IMR-90 (cell line): Measurements from ENCODE around the gene PHAF1. TPM values are rescaled to one million over a fixed set of nuclear protein-coding genes. Genes with fewer than 3 reads are reported as not detected.

ENCODE experiments used
- ATAC-seq: fragments of 200-7000 bp; cut with Tn5 transposase; 2 replicates; pipeline ENCODE4 v1.9.1; 2020; ENCODE audit warnings: low read depth, mild to moderate bottlenecking, moderate library complexity
- BruUV-seq: library from RNA; stranded (reverse); fragments of 400-500 nt; replicated peaks from 2 replicates; lab custom pipeline; 2021; lab: Mats Ljungman, UMichigan
- CTCF ChIA-PET: fragments of 300-600 bp; formaldehyde crosslinking; extraction: SDS; loops from one replicate; lab custom pipeline; 2021; ENCODE audit warnings: antibody characterized with exemption; lab: Yijun Ruan, JAX
- POLR2A ChIA-PET: fragments of 300-600 bp; sonication (Branson Sonifier 250); formaldehyde crosslinking; loops from one replicate; lab custom pipeline; 2022; ENCODE audit warnings: antibody characterized with exemption; ENCODE audit not compliant: unreplicated experiment; lab: Charles Lee
- DNase-seq: peaks from one replicate; pipeline ENCODE4 v3.0.0; 2013
- H2AFZ ChIP-seq: replicated peaks from 2 replicates; pipeline ENCODE3; 2013; ENCODE audit warnings: low read length, mild to moderate bottlenecking; ENCODE audit not compliant: poor library complexity
- H2AK5ac ChIP-seq: 2 replicates; pipeline ENCODE4 v1.6.1; 2013; ENCODE audit warnings: low read depth, low read length, inconsistent platforms
- H2AK9ac ChIP-seq: replicated peaks from 2 replicates; pipeline ENCODE3; 2013; ENCODE audit warnings: mild to moderate bottlenecking, low read depth, low read length, moderate library complexity; ENCODE audit not compliant: poor library complexity
- H2BK120ac ChIP-seq: 2 replicates; pipeline ENCODE4 v1.6.1; 2013; ENCODE audit warnings: low read depth, low read length, inconsistent platforms
- H2BK15ac ChIP-seq: 3 replicates; pipeline ENCODE4 v1.6.1; 2013; ENCODE audit warnings: low read depth, low read length, inconsistent platforms
- H2BK20ac ChIP-seq: 2 replicates; pipeline ENCODE4 v1.6.1; 2013; ENCODE audit warnings: low read depth, mild to moderate bottlenecking, inconsistent platforms, low read length, moderate library complexity
- H2BK5ac ChIP-seq: 2 replicates; pipeline ENCODE4 v1.6.1; 2013; ENCODE audit warnings: mild to moderate bottlenecking, low read depth, low read length, inconsistent platforms; ENCODE audit not compliant: poor library complexity, severe bottlenecking
- H3K14ac ChIP-seq: replicated peaks from 2 replicates; pipeline ENCODE4 v1.6.1; 2013; ENCODE audit warnings: low read depth, low read length, inconsistent platforms
- H3K18ac ChIP-seq: 2 replicates; pipeline ENCODE4 v1.6.1; 2013; ENCODE audit warnings: low read depth, low read length, control low read depth
- H3K23ac ChIP-seq: 2 replicates; pipeline ENCODE4 v1.6.1; 2013; ENCODE audit warnings: low read depth, low read length, inconsistent platforms
- H3K27ac ChIP-seq: 2 replicates; pipeline ENCODE4 v1.5.1; 2013; ENCODE audit warnings: mild to moderate bottlenecking, control low read depth, low read length; ENCODE audit not compliant: insufficient read depth
- H3K27me3 ChIP-seq: 2 replicates; pipeline ENCODE4 v1.6.1; 2013; ENCODE audit warnings: low read length; ENCODE audit not compliant: control insufficient read depth, insufficient read depth
- H3K36me3 ChIP-seq: 2 replicates; pipeline ENCODE4 v1.6.1; 2013; ENCODE audit warnings: low read length, mixed read lengths; ENCODE audit not compliant: control insufficient read depth, insufficient read depth
- H3K4ac ChIP-seq: 2 replicates; pipeline ENCODE4 v1.6.1; 2013; ENCODE audit warnings: low read depth, low read length, inconsistent platforms
- H3K4me1 ChIP-seq: 2 replicates; pipeline ENCODE4 v1.6.1; 2013; ENCODE audit warnings: low read length, mixed read lengths; ENCODE audit not compliant: control insufficient read depth, insufficient read depth
- H3K4me2 ChIP-seq: 2 replicates; pipeline ENCODE4 v1.6.1; 2013; ENCODE audit warnings: low read depth, mild to moderate bottlenecking, control low read depth, low read length, moderate library complexity
- H3K4me3 ChIP-seq: 2 replicates; pipeline ENCODE4 v1.5.1; 2013; ENCODE audit warnings: low read depth, mild to moderate bottlenecking, control low read depth, low read length, moderate library complexity; ENCODE audit not compliant: insufficient read depth
- H3K56ac ChIP-seq: 2 replicates; pipeline ENCODE4 v1.6.1; 2013; ENCODE audit warnings: low read length, inconsistent platforms; ENCODE audit not compliant: insufficient read depth; ENCODE audit errors: extremely low read depth
- H3K79me1 ChIP-seq, 2 experiments: 2 replicates each; pipeline ENCODE4 v1.6.1; 2013; ENCODE audit warnings: low read length in 2 of 2, inconsistent platforms in 1 of 2, low read depth in 1 of 2
- H3K9ac ChIP-seq: 2 replicates; pipeline ENCODE4 v1.6.1; 2013; ENCODE audit warnings: low read depth, low read length, control low read depth
- H3K9me1 ChIP-seq: 2 replicates; pipeline ENCODE4 v1.6.1; 2013; ENCODE audit warnings: low read length, inconsistent platforms; ENCODE audit not compliant: insufficient read depth
- H3K9me3 ChIP-seq: 2 replicates; pipeline ENCODE4 v1.6.1; 2013; ENCODE audit warnings: low read length; ENCODE audit not compliant: control insufficient read depth, insufficient read depth
- H4K20me1 ChIP-seq: 2 replicates; pipeline ENCODE4 v1.6.1; 2013; ENCODE audit warnings: low read length, inconsistent platforms; ENCODE audit not compliant: insufficient read depth
- H4K5ac ChIP-seq: 2 replicates; pipeline ENCODE4 v1.6.1; 2013; ENCODE audit warnings: mild to moderate bottlenecking, low read depth, low read length, control low read depth
- H4K8ac ChIP-seq, 2 experiments: 2 replicates each; pipeline ENCODE4 v1.6.1; 2013; ENCODE audit warnings: low read depth in 2 of 2, low read length in 2 of 2, control low read depth in 1 of 2, inconsistent platforms in 1 of 2
- H4K91ac ChIP-seq: 2 replicates; pipeline ENCODE4 v1.6.1; 2013; ENCODE audit warnings: low read depth, low read length, inconsistent platforms; ENCODE audit not compliant: insufficient read depth
- BHLHE40 ChIP-seq: fragments of 150-350 bp; IDR thresholded peaks from 2 replicates; pipeline ENCODE4 v1.6.1; 2016; ENCODE audit warnings: mild to moderate bottlenecking, low read depth, low read length
- CEBPB ChIP-seq: IDR thresholded peaks from 2 replicates; pipeline ENCODE4 v1.6.1; 2012; ENCODE audit warnings: low read depth, low read length, improper control_type of control experiment
- CHD1 ChIP-seq: IDR thresholded peaks from 2 replicates; pipeline ENCODE4 v1.6.1; 2012; ENCODE audit warnings: low read depth, low read length, improper control_type of control experiment
- CTCF ChIP-seq: conservative IDR thresholded peaks from 2 replicates; pipeline ENCODE4 v1.5.1; 2012; ENCODE audit warnings: mild to moderate bottlenecking, low read depth, low read length, improper control_type of control experiment
- ELK1 ChIP-seq: fragments of 150-350 bp; IDR thresholded peaks from 2 replicates; pipeline ENCODE4 v1.6.1; 2016; ENCODE audit warnings: low read depth, mild to moderate bottlenecking, low read length, moderate library complexity, borderline replicate concordance
- FOS ChIP-seq: fragments of 150-350 bp; IDR thresholded peaks from 2 replicates; pipeline ENCODE4 v1.6.1; 2016; ENCODE audit warnings: low read depth, low read length
- MAFK ChIP-seq: IDR thresholded peaks from 2 replicates; pipeline ENCODE4 v1.6.1; 2012; ENCODE audit warnings: low read depth, low read length, improper control_type of control experiment
- MAZ ChIP-seq: IDR thresholded peaks from 2 replicates; pipeline ENCODE4 v1.6.1; 2012; ENCODE audit warnings: low read depth, mild to moderate bottlenecking, low read length, improper control_type of control experiment, moderate library complexity, borderline replicate concordance
- MXI1 ChIP-seq: IDR thresholded peaks from 2 replicates; pipeline ENCODE4 v1.6.1; 2012; ENCODE audit warnings: low read depth, mild to moderate bottlenecking, low read length, moderate library complexity, borderline replicate concordance
- NFE2L2 ChIP-seq: fragments of 150-350 bp; IDR thresholded peaks from 2 replicates; pipeline ENCODE4 v1.6.1; 2016; ENCODE audit warnings: low read depth, mild to moderate bottlenecking, low read length
- POLR2A ChIP-seq: IDR thresholded peaks from 2 replicates; pipeline ENCODE4 v1.6.1; 2012; ENCODE audit warnings: mild to moderate bottlenecking, low read depth, low read length
- RAD21 ChIP-seq: IDR thresholded peaks from 2 replicates; pipeline ENCODE4 v1.6.1; 2012; ENCODE audit warnings: low read length, improper control_type of control experiment
- RCOR1 ChIP-seq: IDR thresholded peaks from 2 replicates; pipeline ENCODE4 v1.6.1; 2012; ENCODE audit warnings: mild to moderate bottlenecking, low read length, improper control_type of control experiment; ENCODE audit not compliant: insufficient replicate concordance
- RFX5 ChIP-seq: IDR thresholded peaks from 2 replicates; pipeline ENCODE4 v1.8.0; 2012; ENCODE audit warnings: low read depth, mild to moderate bottlenecking, low read length, moderate library complexity
- SMC3 ChIP-seq: fragments of 150-350 bp; IDR thresholded peaks from 2 replicates; pipeline ENCODE4 v1.6.1; 2016; ENCODE audit warnings: low read depth, mild to moderate bottlenecking, antibody characterized with exemption, low read length, moderate library complexity
- USF2 ChIP-seq: fragments of 150-350 bp; IDR thresholded peaks from 2 replicates; pipeline ENCODE4 v1.6.1; 2017; ENCODE audit warnings: mild to moderate bottlenecking, antibody characterized with exemption, low read length, low read depth
- WGBS, 2 experiments: methylation state at CpG; one replicate each; pipeline versions ENCODE4 v1.1.5 to v1.1.7; 2013; ENCODE audit warnings: missing lambda C conversion rate in 2 of 2; ENCODE audit not compliant: insufficient read length in 1 of 2; ENCODE audit errors: extremely low coverage in 2 of 2; 5-methylcytosine and 5-hydroxymethylcytosine counted together
- dilution Hi-C: fragments of 300-500 bp; cut with HindIII; formaldehyde crosslinking; loops from one replicate; pipeline ENCODE4 v1.14.3; 2018; ENCODE audit warnings: low sequenced_read_pairs; ENCODE audit not compliant: unreplicated experiment
- in situ Hi-C: fragments of 300-500 bp; cut with MboI; formaldehyde crosslinking; loops from 3 replicates; pipeline ENCODE4 v1.14.3; 2019; ENCODE audit warnings: low sequenced_read_pairs, inconsistent platforms, mixed read lengths
- intact Hi-C: fragments of 100-400 bp; cut with micrococcal nuclease; formaldehyde crosslinking; loops from 2 replicates; pipeline ENCODE4 v1.10.0; 2022
- polyA plus RNA-seq, 3 experiments: library from polyadenylated mRNA; depleted of rRNA; stranded (reverse); fragments of >200 nt; gene quantifications; 2 replicates each; pipeline ENCODE4 v1.2.3, GENCODE V29; 2012; ENCODE audit warnings: low replicate concordance in 1 of 3
- total RNA-seq: library from RNA; depleted of rRNA; stranded (reverse); fragments of >200 nt; gene quantifications from 2 replicates; pipeline ENCODE4 v1.2.3, GENCODE V29; 2012

The PHAF1 gene
- total and polyA plus RNA-seq, 2 of the 4 experiments (the other 2 are of a cell fraction): 14.0 to 19.8 TPM

GRCh38 chr16:67163999-67164558 lies 54.3 kb downstream of the PHAF1 start:
- intact Hi-C loops (no loop called here), dilution Hi-C loops (no loop called here), in situ Hi-C loops (no loop called here)
- BruUV-seq: no TSS peak
- no peak overlapping the region for H2BK120ac ChIP-seq
- H3K9me1 ChIP-seq: 0 out of 2 replicates have a peak, but pooled peaks cover 2% of the 10 kb centered on the region
- H3K9me3 ChIP-seq: no peaks in the 10 kb centered on the region
- no peak overlapping the region for H3K4ac ChIP-seq
- peaks cover 3% of the 10 kb centered on the region; the same call in 1 of the 2 replicates for H3K36me3 ChIP-seq
- no peak overlapping the region for H4K8ac ChIP-seq
- H2BK5ac ChIP-seq: no peak overlapping the region
- no peak overlapping the region for H2BK15ac ChIP-seq
- H3K14ac ChIP-seq: no peak overlapping the region
- no peak overlapping the region for H3K4me3 ChIP-seq
- no peak overlapping the region for H4K91ac ChIP-seq
- peaks cover 24% of the 10 kb centered on the region; the same call in 1 of the 2 replicates for H3K27me3 ChIP-seq
- ATAC-seq (peak; percentile 3; the same call in 1 of the 2 replicates), DNase-seq (no peak)
- H3K4me2 ChIP-seq: peak overlapping the region; percentile 9; the same call in 1 of the 2 replicates
- TF ChIP-seq MAFK (no peak), CHD1 (no peak), RFX5 (no peak), RAD21 (no peak), POLR2A (no peak), ELK1 (no peak), CTCF (no peak), USF2 (no peak), FOS (no peak), BHLHE40 (no peak), CEBPB (no peak), NFE2L2 (no peak), MAZ (no peak), RCOR1 (no peak), SMC3 (no peak), MXI1 (no peak)
- no peak overlapping the region for H3K23ac ChIP-seq
- no peak overlapping the region for H2AK5ac ChIP-seq
- no peak overlapping the region for H3K18ac ChIP-seq
- WGBS, 2 experiments: 13% methylated on average over 14 of the region's 34 CpGs; no CpG with 5 or more reads in 1 of the 2 experiments
- no peak overlapping the region for H3K9ac ChIP-seq
- H3K56ac ChIP-seq: no peak overlapping the region
- H2BK20ac ChIP-seq: no peak overlapping the region
- H2AFZ ChIP-seq: peak overlapping the region; percentile 83
- peak overlapping the region; percentile 11 for H2AK9ac ChIP-seq
- no peaks in the 10 kb centered on the region for H4K20me1 ChIP-seq
- H3K79me1 ChIP-seq: peaks cover 0 to 19% of the 10 kb centered on the region in 2 experiments; a peak in 2 of 4 replicates
- no peak overlapping the region for H3K27ac ChIP-seq
- H3K4me1 ChIP-seq: peaks cover 19% of the 10 kb centered on the region
- H4K5ac ChIP-seq: no peak overlapping the region; the same call in 1 of the 2 replicates
- CTCF ChIA-PET: interaction anchor here (0.9 kb wide), 1 partner anchor 9 kb away, joined by 3 read pairs; no protein-coding TSS in a partner anchor
- POLR2A ChIA-PET: no interaction called here
